ENCODE results near the gene SBNO2.

Gene SBNO2

GRCh38 chr19:1085676-1086442, 88.2 kb downstream of the SBNO2 start:
- FAIRE-seq = no peak

- FAIRE-seq = no peak
Observed at GRCh38 chr19:1085053-1085658, 88.9 kb downstream of the SBNO2 start.

- FAIRE-seq = no peak
Observed at GRCh38 chr19:1084024-1084868, 89.8 kb downstream of the SBNO2 start.

- FAIRE-seq = no peak
Observed at GRCh38 chr19:1082928-1083816, 90.9 kb downstream of the SBNO2 start.

- no peak for FAIRE-seq
Observed at GRCh38 chr19:1082165-1082927, 91.7 kb downstream of the SBNO2 start.

- no peak for FAIRE-seq
Observed at GRCh38 chr19:1081301-1082164, 92.5 kb downstream of the SBNO2 start.

- FAIRE-seq = no peak
Observed at GRCh38 chr19:1080360-1081161, 93.5 kb downstream of the SBNO2 start.

- FAIRE-seq = no peak
Observed at GRCh38 chr19:1079566-1080111, 94.4 kb downstream of the SBNO2 start.

GRCh38 chr19:1076951-1077350, 97.1 kb downstream of the SBNO2 start:
- no peak for FAIRE-seq

GRCh38 chr19:1076046-1076386, 98.1 kb downstream of the SBNO2 start:
- FAIRE-seq = no peak

- FAIRE-seq = no peak
Observed at GRCh38 chr19:1074544-1075283, 99.4 kb downstream of the SBNO2 start.

- no peak for FAIRE-seq
Observed at GRCh38 chr19:1073956-1074517, 100.0 kb downstream of the SBNO2 start.

GRCh38 chr19:1073063-1073955, 100.8 kb downstream of the SBNO2 start:
- no peak for FAIRE-seq

GRCh38 chr19:1072371-1073015, 101.6 kb downstream of the SBNO2 start:
- FAIRE-seq = no peak

- no peak for FAIRE-seq
Observed at GRCh38 chr19:1070931-1071791, 102.9 kb downstream of the SBNO2 start.

- FAIRE-seq = no peak
Observed at GRCh38 chr19:1070576-1070930, 103.5 kb downstream of the SBNO2 start.
